Activated CD8-positive, alpha-beta memory T cell treated with anti-CD3 and anti-CD28 coated beads, Interleukin-2, amount 50 U/mL, for 1 hour (primary cell): ENCODE data around the gene IGFN1.

Experiments
- DNase-seq: peaks from one replicate; pipeline ENCODE4 v3.0.0-alpha.2; 2020; ENCODE audit errors: extremely low read depth

The IGFN1 gene

DNA sequence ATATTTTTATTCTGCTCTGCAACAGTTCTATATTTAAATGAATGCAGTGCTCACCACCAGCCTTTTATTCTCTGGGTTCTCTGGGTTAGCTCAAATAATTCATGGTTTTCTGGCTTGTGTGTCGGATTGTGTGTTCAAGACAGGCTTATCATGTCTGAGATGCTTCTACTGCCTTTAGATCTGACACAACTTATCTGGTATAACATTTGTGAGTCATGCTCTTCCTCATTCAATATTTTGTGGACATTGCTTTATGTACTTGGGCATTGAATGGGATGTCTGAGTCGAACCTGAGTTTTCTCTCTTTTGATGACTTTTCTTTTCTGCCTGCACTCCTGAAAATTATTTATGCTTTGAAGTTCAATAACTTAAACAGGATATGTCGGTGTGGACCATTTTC lies 75.1 kb downstream of the IGFN1 start:
- no peak for DNase-seq

GRCh38 chr1:201266276-201266675 lies 75.7 kb downstream of the IGFN1 start:
- DNase-seq, result no peak

DNA sequence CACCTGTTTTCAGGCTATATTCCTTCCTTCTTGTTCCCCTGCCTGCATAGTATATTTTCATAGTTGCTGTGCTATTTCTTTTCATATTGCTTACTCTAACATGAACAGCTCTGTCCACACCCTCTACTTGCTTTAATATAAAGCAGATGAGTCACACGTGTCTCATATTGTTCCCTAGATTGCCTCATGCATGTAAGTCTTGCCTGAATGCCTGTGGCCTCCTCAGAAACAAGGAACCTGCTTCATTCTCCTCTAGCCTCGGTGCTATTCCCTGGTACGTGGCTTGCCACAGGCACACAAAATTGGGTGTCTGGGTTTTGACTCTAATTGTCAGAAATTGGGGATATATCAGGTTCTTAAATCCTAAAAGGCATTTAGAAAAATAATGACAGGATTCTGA lies 76.2 kb downstream of the IGFN1 start:
- DNase-seq, result no peak

DNA sequence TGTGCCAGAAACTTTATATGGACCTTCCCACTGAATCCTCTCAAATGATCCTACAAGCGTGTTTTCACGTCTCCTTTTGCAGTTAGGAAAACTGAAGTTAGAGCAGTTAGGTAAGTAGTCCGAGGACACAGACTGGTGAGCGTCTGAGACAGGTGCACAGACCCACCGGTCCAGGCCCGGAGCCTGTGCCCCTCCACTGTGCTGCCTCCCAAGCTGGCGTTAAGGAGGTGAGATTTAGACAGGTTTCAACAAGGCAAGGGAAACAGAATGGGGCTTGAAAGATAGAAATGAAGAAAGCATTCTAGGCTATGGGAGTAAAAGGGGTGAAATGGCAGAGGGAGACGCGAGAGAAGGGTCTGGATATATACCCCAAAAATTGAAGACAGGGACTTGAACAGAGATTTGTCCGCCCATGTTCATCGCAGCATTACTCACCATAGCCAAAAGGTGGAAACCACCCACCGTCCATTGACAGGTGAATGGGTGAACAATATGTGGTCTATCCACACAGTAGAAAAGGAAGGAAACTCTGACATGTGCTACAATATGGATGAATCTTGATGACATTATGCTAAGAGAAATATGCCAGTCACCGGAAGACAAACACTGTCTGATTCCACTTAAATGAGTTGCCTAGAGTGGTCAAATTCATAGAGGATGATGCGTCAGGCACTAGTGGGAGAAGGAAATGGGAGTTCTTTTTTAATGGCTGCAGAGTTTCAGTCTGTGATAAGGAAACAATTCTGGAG lies 77.0 kb downstream of the IGFN1 start:
- DNase-seq, result no peak

DNA sequence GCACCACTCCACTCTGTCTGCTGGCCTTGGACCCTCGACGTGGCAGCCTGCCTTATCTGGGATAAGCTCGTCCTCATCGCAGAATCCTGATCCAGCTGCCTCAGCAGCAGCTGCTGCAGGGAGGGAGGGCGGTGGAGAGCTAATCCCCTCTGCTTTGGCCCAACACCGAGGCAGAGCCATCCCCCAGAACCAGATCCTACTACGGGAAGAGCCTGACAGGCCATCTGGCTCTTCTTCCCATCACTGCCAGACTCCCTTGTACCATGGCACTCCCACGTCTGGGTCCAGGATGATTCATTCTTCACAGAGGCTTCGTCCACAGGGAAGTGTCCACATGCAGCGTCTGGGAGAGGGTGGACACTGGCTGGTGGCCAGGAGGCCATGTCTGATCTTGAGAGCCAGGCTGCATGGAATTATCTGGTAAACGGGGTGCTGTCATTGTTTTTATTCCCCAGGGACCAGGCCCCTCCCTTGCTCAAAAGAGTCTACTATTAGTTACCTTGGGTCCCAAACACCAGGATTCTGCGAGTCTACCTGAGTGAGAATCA lies 78.1 kb downstream of the IGFN1 start:
- DNase-seq, result no peak

DNA sequence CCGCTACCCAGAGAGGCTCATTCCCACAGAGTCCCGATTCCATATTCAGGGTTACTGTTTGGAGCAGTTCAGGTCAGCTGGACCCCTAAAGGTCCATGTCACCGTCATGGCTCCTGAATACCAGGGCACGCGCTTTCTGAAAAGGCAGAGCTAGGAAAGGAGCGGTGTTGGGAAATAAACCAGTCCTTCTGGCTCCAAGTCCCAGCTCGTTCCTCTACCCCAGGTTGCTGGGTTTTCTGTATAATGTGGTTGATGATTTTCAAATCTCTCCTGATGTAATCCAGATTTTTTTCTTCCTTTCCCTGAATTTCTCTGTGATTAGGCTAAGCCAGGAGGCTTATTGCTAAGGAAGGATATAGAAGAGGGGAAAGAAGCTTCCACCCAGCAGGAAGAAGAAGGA lies 78.7 kb downstream of the IGFN1 start:
- no peak for DNase-seq

- DNase-seq, result no peak
Observed at GRCh38 chr1:201269900-201270410, 79.3 kb downstream of the IGFN1 start.

DNA sequence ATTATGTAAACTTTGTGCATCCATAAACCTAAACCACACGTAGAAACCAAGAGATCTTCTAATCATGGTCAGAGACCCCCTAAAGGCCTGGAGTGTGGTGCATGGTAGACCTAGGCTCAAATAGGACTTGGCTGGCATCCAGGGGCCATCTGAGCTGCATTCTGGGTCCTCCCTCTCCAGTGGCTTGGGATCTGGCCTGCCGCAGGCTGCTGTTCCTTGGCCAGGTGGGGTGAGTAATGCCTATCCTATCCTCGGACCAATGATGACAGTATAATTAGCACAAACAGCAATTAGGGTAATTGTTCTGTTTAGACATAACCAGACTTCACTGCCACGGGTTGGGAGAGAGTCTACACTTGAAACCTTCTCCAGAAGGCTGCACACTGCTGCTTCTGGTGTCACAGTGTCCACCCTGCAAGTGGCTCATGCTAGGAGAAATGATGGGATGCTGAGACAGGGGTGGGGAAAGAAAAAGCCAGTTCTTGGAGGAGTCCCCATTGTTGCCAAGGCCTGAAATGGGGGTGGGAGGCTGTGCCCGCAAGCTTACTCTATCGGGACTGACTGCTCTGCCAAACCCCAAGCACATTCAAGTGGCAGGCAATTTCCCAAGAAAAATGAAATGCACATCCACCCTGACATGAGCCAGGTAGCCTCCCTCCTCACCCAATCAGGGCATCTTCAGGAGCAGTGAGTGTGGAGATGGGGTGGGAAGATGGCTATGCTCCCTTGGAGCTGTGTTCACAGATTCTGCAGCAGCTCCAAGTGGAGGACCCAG lies 80.2 kb downstream of the IGFN1 start:
- no peak for DNase-seq

DNA sequence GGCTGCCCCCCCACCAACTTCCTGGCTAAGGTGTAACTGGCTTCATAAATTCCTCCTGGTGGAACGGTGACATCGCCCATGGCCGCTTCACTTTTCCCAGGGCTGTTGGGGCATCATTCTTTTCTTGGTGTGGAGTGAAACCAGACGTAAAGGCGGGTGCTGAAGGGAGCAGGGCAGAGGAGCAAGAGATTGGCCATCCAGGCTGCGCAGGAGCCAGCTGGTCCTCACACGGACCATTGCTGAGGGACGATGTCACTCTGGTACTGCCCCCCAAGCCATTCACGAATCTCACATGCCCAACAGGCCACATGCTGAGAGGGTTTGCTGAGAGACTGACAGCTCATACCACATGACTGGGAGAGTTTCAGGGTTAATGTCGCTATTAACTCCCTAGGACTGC lies 82.2 kb downstream of the IGFN1 start:
- no peak for DNase-seq

- DNase-seq, result no peak
Observed at GRCh38 chr1:201274616-201275252, 84.1 kb downstream of the IGFN1 start.

DNA sequence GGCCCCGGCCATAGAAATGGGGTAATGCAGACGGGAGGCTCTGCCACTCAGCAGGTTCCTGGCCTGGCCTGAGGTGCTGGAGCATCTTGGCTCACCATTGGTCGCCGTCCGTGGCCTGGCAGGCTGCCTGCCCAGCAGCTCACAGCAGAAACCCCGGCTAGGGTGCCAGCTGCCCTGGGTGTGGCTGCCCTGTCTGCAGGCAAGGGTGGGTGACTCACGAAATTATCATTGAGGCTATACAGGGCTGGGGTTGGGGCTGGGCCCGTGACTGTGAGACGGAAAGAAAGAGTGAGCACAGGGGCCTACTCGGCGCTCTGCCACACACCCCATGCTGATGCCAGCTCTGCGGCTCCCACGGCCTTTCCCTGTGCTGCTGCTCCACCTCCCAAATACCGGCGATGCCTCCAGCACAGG lies 84.6 kb downstream of the IGFN1 start:
- no peak for DNase-seq

GRCh38 chr1:201276891-201277290 lies 86.3 kb downstream of the IGFN1 start:
- DNase-seq, result no peak

- DNase-seq, result no peak
Observed at GRCh38 chr1:201277441-201277840, 86.8 kb downstream of the IGFN1 start.
